Tibial artery (tissue), 4 donors: ENCODE measurements around the gene BAIAP2L1.
"Not testable (repeated sequence)": the region's sequence is repeated elsewhere in the genome, so short reads cannot be mapped to it uniquely, and the experiment has no call there.

Source experiments
- DNase-seq, 2 donors: peaks; one replicate each; pipeline ENCODE4 v3.0.0-alpha.2; 2019
- H3K27ac ChIP-seq, 2 donors: fragments of 200-600 bp; sonication (generic) in 1 of 2; 1 replicate in 1 of 2; 2 replicates in 1 of 2; pipeline ENCODE4 v1.5.1; 2018 to 2019; ENCODE audit warnings: mild to moderate bottlenecking in 1 of 2
- H3K27me3 ChIP-seq, 2 donors: fragments of 200-600 bp; sonication (generic) in 1 of 2; one replicate each; pipeline versions ENCODE4 v1.5.1 to v1.6.0; 2016 to 2019
- H3K36me3 ChIP-seq, 3 donors: fragments of 200-600 bp; sonication (generic) in 2 of 3; one replicate each; pipeline ENCODE4 v1.5.1; 2016 to 2019; ENCODE audit warnings: mild to moderate bottlenecking in 2 of 3
- H3K4me1 ChIP-seq, 4 donors: fragments of 200-600 bp; sonication (generic) in 2 of 4; 1 replicate in 3 of 4; 2 replicates in 1 of 4; pipeline ENCODE4 v1.5.1; 2016 to 2019
- H3K4me3 ChIP-seq, 2 donors: fragments of 200-600 bp; sonication (generic) in 1 of 2; 1 replicate in 1 of 2; 2 replicates in 1 of 2; pipeline ENCODE4 v1.5.1; 2018 to 2019; ENCODE audit warnings: mild to moderate bottlenecking in 2 of 2
- H3K9me3 ChIP-seq, 3 donors: fragments of 200-600 bp; sonication (generic) in 1 of 3; one replicate each; pipeline ENCODE4 v1.5.1; 2016 to 2019
- CTCF ChIP-seq, 2 experiments: fragments of 200-600 bp in 1 of 2; fragments of 450-650 bp in 1 of 2; IDR thresholded peaks; one replicate each; pipeline ENCODE4 v1.5.1; 2017 to 2019; ENCODE audit warnings: antibody characterized with exemption in 2 of 2, mild to moderate bottlenecking in 1 of 2, moderate library complexity in 1 of 2
- intact Hi-C: fragments of 100-400 bp; cut with DNase I; formaldehyde crosslinking; loops from one replicate; pipeline ENCODE4 v1.15.0; 2023; ENCODE audit warnings: low total_unique reads

BAIAP2L1 gene

GRCh38 chr7:98400542-98401340, at the start of gene BAIAP2L1:
Gene BAIAP2L1, minus strand, starts transcription at chr7:98401090. Its CDS starts 238 bp downstream, at chr7:98400852.
- intact Hi-C loops = no loop called here
- TF ChIP-seq CTCF (IDR thresholded peaks at IDR 0.05) = no peak
- peak in 1 of 2 donors; percentile 71 for DNase-seq
- Histone ChIP-seq H3K36me3 (no peaks in the 10 kb centered on the region), H3K27me3 (peaks cover 0 to 42% of the 10 kb centered on the region in 2 donors), H3K4me3 (peak within 1 kb of the TSS; percentile 35 to 57), H3K9me3 (no peaks in the 10 kb centered on the region), H3K4me1 (peaks cover 0 to 17% (median 12%) of the 10 kb centered on the region in 4 donors), H3K27ac (peak within 1 kb of the TSS in 1 of 2 donors; percentile 17)

- Histone ChIP-seq H3K9me3 (no peaks in the 10 kb centered on the region), H3K36me3 (no peaks in the 10 kb centered on the region), H3K27me3 (peaks cover 0 to 3% of the 10 kb centered on the region in 2 donors), H3K4me3 (no peak overlapping the region), H3K27ac (no peak overlapping the region), H3K4me1 (no peaks in the 10 kb centered on the region)
- intact Hi-C loops = no loop called here
- no peak for TF ChIP-seq CTCF (IDR thresholded peaks at IDR 0.05)
- DNase-seq = no peak
These were observed 47.9 kb upstream of the BAIAP2L1 start for GRCh38 chr7:98448766-98449165.

- H3K4me1 ChIP-seq, DNase-seq, H3K4me3 ChIP-seq, H3K36me3 ChIP-seq, H3K27me3 ChIP-seq, H3K9me3 ChIP-seq, intact Hi-C loops, H3K27ac ChIP-seq: not testable (repeated sequence)
These were observed 40.1 kb upstream of the BAIAP2L1 start for GRCh38 chr7:98440992-98441391.

GRCh38 chr7:98439484-98439883, 38.6 kb upstream of the BAIAP2L1 start:
- intact Hi-C loops = no loop called here
- Histone ChIP-seq H3K36me3 (no peaks in the 10 kb centered on the region), H3K27ac (no peak overlapping the region), H3K27me3 (peaks cover 0 to 5% of the 10 kb centered on the region in 2 donors), H3K4me1 (no peaks in the 10 kb centered on the region), H3K4me3 (no peak overlapping the region), H3K9me3 (peaks cover 0 to 6% (median 0%) of the 10 kb centered on the region in 3 donors)
- no peak for DNase-seq
- TF ChIP-seq CTCF (IDR thresholded peaks at IDR 0.05) = no peak

- no peaks in the 10 kb centered on the region for H3K4me1 ChIP-seq
- no peak for DNase-seq
- no peaks in the 10 kb centered on the region for H3K9me3 ChIP-seq
- no peaks in the 10 kb centered on the region for H3K36me3 ChIP-seq
- TF ChIP-seq CTCF (IDR thresholded peaks at IDR 0.05) = no peak
- no peak overlapping the region for H3K27ac ChIP-seq
- no peak overlapping the region for H3K4me3 ChIP-seq
- intact Hi-C loops = loop anchor here (5.0 kb wide), 1 partner anchor 408 kb away; no protein-coding TSS in a partner anchor
- no peaks in the 10 kb centered on the region for H3K27me3 ChIP-seq
These were observed 33.2 kb upstream of the BAIAP2L1 start for GRCh38 chr7:98434087-98434486.

- no peak for DNase-seq
- intact Hi-C loops = loop anchor here (5.0 kb wide), 1 partner anchor 413 kb away; no protein-coding TSS in a partner anchor
- no peak for TF ChIP-seq CTCF (IDR thresholded peaks at IDR 0.05)
These were observed 28.9 kb upstream of the BAIAP2L1 start for GRCh38 chr7:98429799-98430198.

More at GRCh38 chr7:98429799-98430198, 28.9 kb upstream of the BAIAP2L1 start:
- H3K4me3 ChIP-seq = no peak overlapping the region
- H3K27ac ChIP-seq = no peak overlapping the region
- H3K36me3 ChIP-seq = no peaks in the 10 kb centered on the region
- H3K4me1 ChIP-seq = no peaks in the 10 kb centered on the region
- H3K27me3 ChIP-seq = peaks cover 0 to 4% of the 10 kb centered on the region in 2 donors
- H3K9me3 ChIP-seq = no peaks in the 10 kb centered on the region
